H1 (cell line): ENCODE results near the gene NWD2. TPM values are rescaled to one million over a fixed set of nuclear protein-coding genes. Genes with fewer than 3 reads are reported as not detected.

Source experiments
- CTCF ChIA-PET: fragments of 300-600 bp; sonication (Branson Sonifier 250); formaldehyde crosslinking; loops from one replicate; lab custom pipeline; 2021; ENCODE audit not compliant: partially characterized antibody; lab: Charles Lee
- POLR2A ChIA-PET: fragments of 300-600 bp; sonication (Branson Sonifier 250); formaldehyde crosslinking; loops from one replicate; lab custom pipeline; 2021; ENCODE audit warnings: inconsistent platforms; ENCODE audit not compliant: partially characterized antibody; lab: Charles Lee
- DNase-seq, 2 experiments: peaks; one replicate each; pipeline versions ENCODE4 v3.0.0 to v3.0.0-alpha.2; 2010 to 2022; ENCODE audit warnings: low spot score in 2 of 2, low read depth in 1 of 2, mixed read lengths in 1 of 2
- FAIRE-seq: peaks from 2 replicates; lab custom pipeline; 2011; peaks lifted over from hg19 to GRCh38; lab: Jason Lieb, UNC
- H2AFZ ChIP-seq: 2 replicates; pipeline ENCODE4 v1.8.1; 2012; ENCODE audit warnings: low read length, inconsistent platforms
- H2AK5ac ChIP-seq: 2 replicates; pipeline ENCODE4 v1.6.1; 2013; ENCODE audit warnings: low read depth, low read length
- H2BK120ac ChIP-seq: replicated peaks from 2 replicates; pipeline ENCODE3; 2013; ENCODE audit warnings: low read depth, low read length, inconsistent platforms
- H2BK12ac ChIP-seq: 2 replicates; pipeline ENCODE4 v1.6.1; 2013; ENCODE audit warnings: low read depth, low read length
- H2BK15ac ChIP-seq: 2 replicates; pipeline ENCODE4 v1.6.1; 2013; ENCODE audit warnings: low read length
- H2BK20ac ChIP-seq: 2 replicates; pipeline ENCODE4 v1.6.1; 2013; ENCODE audit warnings: low read length
- H2BK5ac ChIP-seq: 2 replicates; pipeline ENCODE4 v1.6.1; 2013; ENCODE audit warnings: low read depth, low read length
- H3K14ac ChIP-seq: 2 replicates; pipeline ENCODE4 v1.6.1; 2013; ENCODE audit warnings: inconsistent platforms; ENCODE audit not compliant: insufficient read length
- H3K18ac ChIP-seq: 2 replicates; pipeline ENCODE4 v1.6.1; 2013; ENCODE audit warnings: low read length; ENCODE audit errors: extremely low read depth
- H3K23ac ChIP-seq: 2 replicates; pipeline ENCODE4 v1.6.1; 2013; ENCODE audit warnings: inconsistent platforms; ENCODE audit not compliant: insufficient read length
- H3K23me2 ChIP-seq: 2 replicates; pipeline ENCODE4 v1.6.1; 2013; ENCODE audit warnings: low read depth, low read length
- H3K27ac ChIP-seq: 2 replicates; pipeline ENCODE4 v1.6.1; 2011; ENCODE audit warnings: low read depth, low read length, inconsistent platforms
- H3K27me3 ChIP-seq, 4 experiments: replicated peaks in 1 of 4; 1 replicate in 1 of 4; 2 replicates in 3 of 4; pipeline versions ENCODE4 v1.6.1 to v1.8.1; 2011 to 2013; ENCODE audit warnings: low read length in 3 of 4, mild to moderate bottlenecking in 3 of 4, inconsistent platforms in 2 of 4, mixed read lengths in 2 of 4, moderate library complexity in 1 of 4; ENCODE audit not compliant: control insufficient read depth in 3 of 4, insufficient read depth in 3 of 4; ENCODE audit errors: extremely low read depth in 1 of 4
- H3K36me3 ChIP-seq, 4 experiments: 2 replicates each; pipeline versions ENCODE4 v1.6.1 to v1.8.1; 2011 to 2013; ENCODE audit warnings: mild to moderate bottlenecking in 4 of 4, low read length in 3 of 4, moderate library complexity in 2 of 4, control low read depth in 1 of 4, inconsistent platforms in 1 of 4; ENCODE audit not compliant: insufficient read depth in 4 of 4, control insufficient read depth in 2 of 4
- H3K4ac ChIP-seq: replicated peaks from 2 replicates; pipeline ENCODE3; 2013; ENCODE audit warnings: low read length, low read depth, mixed read lengths, inconsistent platforms; ENCODE audit not compliant: insufficient read length
- H3K4me1 ChIP-seq, 4 experiments: replicated peaks in 1 of 4; 1 replicate in 1 of 4; 2 replicates in 3 of 4; pipeline versions ENCODE4 v1.6.1 to v1.8.1; 2011 to 2013; ENCODE audit warnings: low read length in 3 of 4, inconsistent platforms in 2 of 4, mixed read lengths in 1 of 4; ENCODE audit not compliant: insufficient read depth in 4 of 4, control insufficient read depth in 3 of 4
- H3K4me2 ChIP-seq, 2 experiments: 2 replicates each; pipeline versions ENCODE4 v1.6.1 to v1.8.1; 2011 to 2013; ENCODE audit warnings: low read depth in 2 of 2, low read length in 2 of 2, control low read depth in 1 of 2, inconsistent platforms in 1 of 2, mild to moderate bottlenecking in 1 of 2; ENCODE audit not compliant: insufficient read depth in 1 of 2
- H3K4me3 ChIP-seq, 4 experiments: fragments of 200-600, 300-600 bp in 1 of 4; sonication (generic), shearing (Covaris generic), sonication (Bioruptor Twin) in 1 of 4; 2 replicates each; pipeline versions ENCODE4 v1.5.1 to v1.8.1; 2011 to 2016; ENCODE audit warnings: low read length in 4 of 4, low read depth in 3 of 4, control low read depth in 2 of 4, inconsistent platforms in 2 of 4, mild to moderate bottlenecking in 2 of 4, mixed read lengths in 1 of 4, moderate library complexity in 1 of 4; ENCODE audit not compliant: insufficient read depth in 2 of 4; ENCODE audit errors: extremely low read depth in 1 of 4
- H3K56ac ChIP-seq: replicated peaks from 2 replicates; pipeline ENCODE3; 2013; ENCODE audit warnings: low read depth, mild to moderate bottlenecking, mixed read lengths, low read length, inconsistent platforms; ENCODE audit not compliant: insufficient read length
- H3K79me1 ChIP-seq: 2 replicates; pipeline ENCODE4 v1.6.1; 2013; ENCODE audit warnings: low read depth, low read length, control low read depth
- H3K79me2 ChIP-seq, 2 experiments: 2 replicates each; pipeline versions ENCODE4 v1.6.1 to v1.8.1; 2012 to 2013; ENCODE audit warnings: low read length in 2 of 2, mild to moderate bottlenecking in 2 of 2, inconsistent platforms in 1 of 2; ENCODE audit not compliant: insufficient read depth in 2 of 2, control insufficient read depth in 1 of 2
- H3K9ac ChIP-seq, 4 experiments: replicated peaks in 1 of 4; 1 replicate in 1 of 4; 2 replicates in 3 of 4; pipeline versions ENCODE4 v1.6.1 to v1.8.1; 2011 to 2013; ENCODE audit warnings: low read depth in 3 of 4, low read length in 3 of 4, control low read depth in 2 of 4, mild to moderate bottlenecking in 2 of 4, moderate library complexity in 2 of 4, inconsistent platforms in 1 of 4; ENCODE audit errors: extremely low read depth in 1 of 4
- H3K9me3 ChIP-seq, 2 experiments: 2 replicates each; pipeline versions ENCODE4 v1.6.1 to v1.8.1; 2012 to 2013; ENCODE audit warnings: mild to moderate bottlenecking in 2 of 2, moderate library complexity in 2 of 2, control low read depth in 1 of 2, inconsistent platforms in 1 of 2, low read depth in 1 of 2, low read length in 1 of 2, mixed read lengths in 1 of 2; ENCODE audit not compliant: insufficient read depth in 2 of 2
- H4K20me1 ChIP-seq, 2 experiments: replicated peaks in 1 of 2; 2 replicates each; pipeline versions ENCODE3 to v1.8.1; 2011 to 2013; ENCODE audit warnings: inconsistent platforms in 2 of 2, low read length in 2 of 2, mild to moderate bottlenecking in 1 of 2; ENCODE audit not compliant: insufficient read depth in 2 of 2, control insufficient read depth in 1 of 2
- H4K5ac ChIP-seq: 2 replicates; pipeline ENCODE4 v1.6.1; 2013; ENCODE audit warnings: low read length, low read depth, mixed read lengths, inconsistent platforms; ENCODE audit not compliant: insufficient read length
- H4K8ac ChIP-seq: 2 replicates; pipeline ENCODE4 v1.8.0; 2013; ENCODE audit warnings: mild to moderate bottlenecking, moderate library complexity, low read length, inconsistent platforms; ENCODE audit not compliant: insufficient read depth; ENCODE audit errors: extremely low read depth
- H4K91ac ChIP-seq: replicated peaks from 2 replicates; pipeline ENCODE3; 2013; ENCODE audit warnings: low read length, mixed read lengths, inconsistent platforms; ENCODE audit not compliant: insufficient read length
- ASH2L ChIP-seq: fragments of 200-600, 300-600 bp; sonication (generic); IDR thresholded peaks from one replicate; pipeline ENCODE4 v1.7.1; 2017; ENCODE audit warnings: low read length
- CEBPB ChIP-seq: IDR thresholded peaks from 2 replicates; pipeline ENCODE4 v1.6.1; 2012; ENCODE audit warnings: low read depth, low read length
- FOSL1 ChIP-seq: IDR thresholded peaks from 2 replicates; pipeline ENCODE4 v1.6.1; 2011; ENCODE audit warnings: mild to moderate bottlenecking, low read depth, low read length, moderate library complexity; ENCODE audit not compliant: insufficient read depth
- KDM4A ChIP-seq: IDR thresholded peaks from one replicate; pipeline ENCODE4 v1.7.1; 2012; ENCODE audit warnings: low read depth, mild to moderate bottlenecking, moderate library complexity, low read length, inconsistent platforms; ENCODE audit not compliant: severe bottlenecking
- PHF8 ChIP-seq: fragments of 200-600 bp; sonication (generic); conservative IDR thresholded peaks from 2 replicates; pipeline ENCODE4 v1.7.1; 2012; ENCODE audit warnings: low read depth, mild to moderate bottlenecking, inconsistent platforms, low read length, moderate library complexity
- RBBP5 ChIP-seq: IDR thresholded peaks from 2 replicates; pipeline ENCODE4 v1.7.1; 2012; ENCODE audit warnings: low read depth, mild to moderate bottlenecking, inconsistent platforms, low read length, moderate library complexity, borderline replicate concordance
- RNF2 ChIP-seq: fragments of 200-900, 300-1000 bp; sonication (generic); IDR thresholded peaks from 2 replicates; pipeline ENCODE4 v1.7.1; 2016; ENCODE audit warnings: borderline replicate concordance, low read depth, mild to moderate bottlenecking, antibody characterized with exemption, low read length; ENCODE audit not compliant: poor library complexity, severe bottlenecking; ENCODE audit errors: missing control alignments
- SP1 ChIP-seq: IDR thresholded peaks from 2 replicates; pipeline ENCODE4 v1.6.1; 2011; ENCODE audit warnings: low read depth, low read length
- SUZ12 ChIP-seq: fragments of 200-600 bp; sonication (generic); IDR thresholded peaks from 2 replicates; pipeline ENCODE4 v1.6.1; 2012; ENCODE audit warnings: mild to moderate bottlenecking, inconsistent platforms, low read length, moderate library complexity, mixed read lengths
- WGBS, 2 experiments: shearing (Covaris generic) in 1 of 2; methylation state at CpG; one replicate each; pipeline versions ENCODE4 v1.1.6 to v1.1.7; 2013 to 2015; ENCODE audit warnings: low lambda C conversion rate in 2 of 2, mixed read lengths in 2 of 2, inconsistent platforms in 1 of 2, low coverage in 1 of 2, missing lambda C conversion rate in 1 of 2; ENCODE audit not compliant: insufficient replicate concordance in 2 of 2, insufficient coverage in 1 of 2, insufficient read length in 1 of 2; ENCODE audit errors: extremely low coverage in 1 of 2, missing lambda C conversion rate in 1 of 2; 5-methylcytosine and 5-hydroxymethylcytosine counted together
- long read RNA-seq, 2 experiments: library from RNA in 1 of 2; library from capped mRNA in 1 of 2; stranded (forward); transcript quantifications; one replicate each; pipeline ENCODE4 v2.0.0, GENCODE V29; 2021; ENCODE audit warnings: inconsistent platforms in 1 of 2
- polyA minus RNA-seq, 3 experiments: library from RNA; depleted of rRNA, polyadenylated mRNA; stranded (reverse); fragments of >200 nt; gene quantifications; 1 replicate in 2 of 3; 2 replicates in 1 of 3; pipeline ENCODE4 v1.2.3, GENCODE V29; 2011
- polyA plus RNA-seq, 7 experiments: library from polyadenylated mRNA; depleted of rRNA in 3 of 7; stranded (reverse) in 5 of 7; unstranded in 2 of 7; fragments of >200 nt in 5 of 7; fragments of 200-250 nt in 2 of 7; gene quantifications; 1 replicate in 5 of 7; 2 replicates in 1 of 7; 4 replicates in 1 of 7; pipeline versions ENCODE4 v1.2.1 to v1.2.3, GENCODE V29; 2011 to 2013; ENCODE audit warnings: missing spikeins in 2 of 7, mixed read lengths in 2 of 7
- total RNA-seq: library from RNA; stranded (reverse); fragmentation: NEBNext Ultra II Directional; extraction: Animal tissue kit (Norgen Biotek cat#: 25700); gene quantifications from 2 replicates; pipeline ENCODE4 v1.2.1, GENCODE V29; 2021

The NWD2 gene
- total RNA-seq, result not detected in 2 replicates
- under 0.01 and 0.02 TPM in 2 replicates for polyA plus RNA-seq (2011; rRNA removed)
- polyA plus RNA-seq (2011; cell fraction: cytosol; rRNA removed), result not detected
- polyA plus RNA-seq (2011; cell fraction: nucleus; rRNA removed), result 0.01 TPM
- 0.01 TPM in 1 of 4 replicates, not detected in the others for polyA plus RNA-seq (2012, experiment 1 of 2)
- not detected for polyA plus RNA-seq (2012, experiment 2 of 2)
- polyA plus RNA-seq (2013, experiment 1 of 2), result under 0.01 TPM
- polyA plus RNA-seq (2013, experiment 2 of 2), result under 0.01 TPM
- not detected in 2 replicates for polyA minus RNA-seq (2011; rRNA and poly(A)+ RNA removed)
- not detected for polyA minus RNA-seq (2011; cell fraction: cytosol; rRNA and poly(A)+ RNA removed)
- not detected for polyA minus RNA-seq (2011; cell fraction: nucleus; rRNA and poly(A)+ RNA removed)
- long read RNA-seq, experiment 1, result 0 reads
- long read RNA-seq, experiment 2, result 0 reads

- H3K79me1 ChIP-seq, result no peaks in the 10 kb centered on the region
- no peak within 1 kb of the TSS for H4K5ac ChIP-seq
- no peak within 1 kb of the TSS for H3K27ac ChIP-seq
- peaks cover 16% of the 10 kb centered on the region for H3K23me2 ChIP-seq
- H2BK12ac ChIP-seq, result no peak within 1 kb of the TSS
- H4K8ac ChIP-seq, result no peak within 1 kb of the TSS; the same call in 1 of the 2 replicates
- H3K4me2 ChIP-seq, result peak within 1 kb of the TSS; percentile 88 to 97
- H3K9ac ChIP-seq, result no peak within 1 kb of the TSS
- H2BK15ac ChIP-seq, result no peak within 1 kb of the TSS
- ChIA-PET CTCF (interaction anchor here (0.6 to 2.5 kb wide), 16 partner anchors 9 to 322 kb away, joined by 3 to 12 read pairs (median 4); no protein-coding TSS in a partner anchor), POLR2A (no interaction called here)
- no peaks in the 10 kb centered on the region for H3K79me2 ChIP-seq
- peak within 1 kb of the TSS; percentile 93 for H2AFZ ChIP-seq
- no peak within 1 kb of the TSS for H3K4ac ChIP-seq
- FAIRE-seq (no peak), DNase-seq (peak in 1 of 2 experiments; percentile 78)
- no peak within 1 kb of the TSS for H2BK20ac ChIP-seq
- H3K9me3 ChIP-seq, result no peaks in the 10 kb centered on the region
- no peaks in the 10 kb centered on the region for H3K36me3 ChIP-seq
- 2% methylated on average over 36 of the region's 95 CpGs; no CpG with 5 or more reads in 1 of the 2 experiments for WGBS, 2 experiments
- peaks cover 0 to 8% of the 10 kb centered on the region in 2 experiments for H4K20me1 ChIP-seq
- H3K14ac ChIP-seq, result no peak within 1 kb of the TSS
- no peak within 1 kb of the TSS for H2AK5ac ChIP-seq
- no peak within 1 kb of the TSS for H3K23ac ChIP-seq
- H3K27me3 ChIP-seq, result peaks cover 15 to 65% (median 57%) of the 10 kb centered on the region in 4 experiments
- H4K91ac ChIP-seq, result no peak within 1 kb of the TSS
- no peak within 1 kb of the TSS for H3K56ac ChIP-seq
- no peak within 1 kb of the TSS for H2BK5ac ChIP-seq
- H3K18ac ChIP-seq, result no peak within 1 kb of the TSS
- peaks cover 0 to 6% (median 1%) of the 10 kb centered on the region in 4 experiments; a peak in 5 of 7 replicates for H3K4me1 ChIP-seq
- no peak within 1 kb of the TSS for H2BK120ac ChIP-seq
- H3K4me3 ChIP-seq, result peak within 1 kb of the TSS; percentile 41 to 70 (median 52)
- TF ChIP-seq CEBPB (no peak), RBBP5 (0 out of 2 replicates have a peak, but pooled peaks have one; percentile 59), RNF2 (peak; percentile 47), PHF8 (0 out of 2 replicates have a peak, but pooled peaks have one; percentile 16), SP1 (no peak), KDM4A (peak; percentile 74), SUZ12 (peak; percentile 80), ASH2L (peak; percentile 31), FOSL1 (no peak)
Observed at GRCh38 chr4:37244583-37245390, at the start of gene NWD2. NWD2 (plus strand) TSS chr4:37244743; CDS start chr4:37245068, 325 bp downstream.
